Mucosa of descending colon (tissue), 3 donors: ENCODE results near the gene ASTN2. TPM values are rescaled to one million over a fixed set of nuclear protein-coding genes. Genes with fewer than 3 reads are reported as not detected.

Experiments
- ATAC-seq: fragments of 200-7000 bp; cut with Tn5 transposase; one replicate; pipeline ENCODE4 v1.9.1; 2020; ENCODE audit warnings: mild to moderate bottlenecking, moderate library complexity
- DNase-seq, 3 donors: peaks; one replicate each; pipeline ENCODE4 v3.0.0-alpha.2; 2020
- H3K36me3 ChIP-seq: fragments of 200-600 bp; one replicate; pipeline ENCODE4 v1.8.0; 2021; ENCODE audit warnings: low read depth, mild to moderate bottlenecking
- H3K4me1 ChIP-seq: fragments of 200-600 bp; one replicate; pipeline ENCODE4 v1.8.0; 2021; ENCODE audit warnings: low read depth, mild to moderate bottlenecking
- H3K4me3 ChIP-seq: fragments of 200-600 bp; one replicate; pipeline ENCODE4 v1.8.0; 2021; ENCODE audit warnings: mild to moderate bottlenecking
- H3K9me3 ChIP-seq: fragments of 200-600 bp; one replicate; pipeline ENCODE4 v1.8.0; 2021; ENCODE audit warnings: mild to moderate bottlenecking
- CTCF ChIP-seq: fragments of 200-600 bp; IDR thresholded peaks from one replicate; pipeline ENCODE4 v1.8.0; 2022; ENCODE audit warnings: antibody characterized with exemption, mild to moderate bottlenecking
- intact Hi-C, 2 donors: fragments of 100-400 bp; cut with DNase I in 1 of 2; cut with micrococcal nuclease in 1 of 2; formaldehyde crosslinking; loops; one replicate each; pipeline versions ENCODE4 v1.11.0 to v1.11.1; 2022; cut with DNase I, micrococcal nuclease
- total RNA-seq, 3 donors: library from RNA; stranded (reverse); fragmentation: NEBNext Ultra II Directional in 2 of 3; extraction: Animal tissue kit (Norgen Biotek cat#: 25700) in 2 of 3; gene quantifications; one replicate each; pipeline versions ENCODE4 v1.2.1 to v1.2.4, GENCODE V29; 2021 to 2023
- donor health status: DM: no; HTN: no; CAD: no; lungs with moderate emphysema.
- donor health status: DM: no; HTN: no; CAD: no.
- donor health status: DM: no; HTN: yes; CAD: no.

ASTN2 gene
- total RNA-seq, 3 donors from 2014 or later = 3.5 to 6.1 (median 5.4) TPM

- Histone ChIP-seq H3K4me1 (no peaks in the 10 kb centered on the region), H3K4me3 (no peak overlapping the region), H3K36me3 (no peaks in the 10 kb centered on the region), H3K9me3 (no peaks in the 10 kb centered on the region)
- no peak for DNase-seq
- intact Hi-C loops = no loop called here
- no peak for TF ChIP-seq CTCF
- ATAC-seq = no peak
These were observed 980.5 kb downstream of the ASTN2 start for GRCh38 chr9:116434314-116434713.

- ATAC-seq (no peak), DNase-seq (no peak)
- no peaks in the 10 kb centered on the region for H3K9me3 ChIP-seq
- no peak overlapping the region for H3K4me3 ChIP-seq
- no peaks in the 10 kb centered on the region for H3K4me1 ChIP-seq
- intact Hi-C loops = no loop called here
- H3K36me3 ChIP-seq = no peaks in the 10 kb centered on the region
- no peak for TF ChIP-seq CTCF
These were observed 982.8 kb downstream of the ASTN2 start for GRCh38 chr9:116432051-116432450.

- no peak for ATAC-seq
- intact Hi-C loops = no loop called here
- no peak overlapping the region for H3K4me3 ChIP-seq
- TF ChIP-seq CTCF = no peak
- no peaks in the 10 kb centered on the region for H3K36me3 ChIP-seq
- H3K9me3 ChIP-seq = no peaks in the 10 kb centered on the region
- no peak for DNase-seq
- no peaks in the 10 kb centered on the region for H3K4me1 ChIP-seq
These were observed 984.0 kb downstream of the ASTN2 start for GRCh38 chr9:116430849-116431248.

- no peak for TF ChIP-seq CTCF
- no peak for DNase-seq
- Histone ChIP-seq H3K9me3 (no peaks in the 10 kb centered on the region), H3K4me1 (no peaks in the 10 kb centered on the region), H3K4me3 (no peak overlapping the region), H3K36me3 (no peaks in the 10 kb centered on the region)
- intact Hi-C loops = no loop called here
- no peak for ATAC-seq
These were observed 989.6 kb downstream of the ASTN2 start for GRCh38 chr9:116425244-116425643.

GRCh38 chr9:116423149-116423548 is 991.7 kb downstream of the ASTN2 start:
- no peak for DNase-seq
- Histone ChIP-seq H3K4me1 (no peaks in the 10 kb centered on the region), H3K9me3 (no peaks in the 10 kb centered on the region), H3K36me3 (no peaks in the 10 kb centered on the region), H3K4me3 (no peak overlapping the region)
- no peak for ATAC-seq
- TF ChIP-seq CTCF = no peak
- intact Hi-C loops = no loop called here
